ENCODE results near the gene METTL25.

METTL25 gene

DNA sequence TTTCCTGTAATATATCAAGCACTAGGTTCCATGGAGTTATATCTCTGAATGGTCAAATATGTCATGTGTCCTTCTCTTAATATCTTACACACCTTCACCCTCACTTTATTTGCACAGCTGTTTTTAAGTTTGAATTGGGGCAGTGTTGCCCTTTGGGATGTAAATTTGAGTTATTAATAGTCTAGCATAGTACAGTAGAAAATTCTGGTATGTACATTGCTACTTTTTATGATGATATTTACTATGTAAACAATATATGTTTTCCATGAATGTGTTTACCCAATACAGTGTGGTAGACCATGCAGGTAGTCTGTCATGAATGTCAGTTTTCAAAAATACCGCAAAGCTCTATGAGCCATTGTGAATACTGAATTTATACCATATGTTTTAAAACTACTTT, 50.5 kb downstream of the METTL25 start:
- no peak for DNase-seq

DNA sequence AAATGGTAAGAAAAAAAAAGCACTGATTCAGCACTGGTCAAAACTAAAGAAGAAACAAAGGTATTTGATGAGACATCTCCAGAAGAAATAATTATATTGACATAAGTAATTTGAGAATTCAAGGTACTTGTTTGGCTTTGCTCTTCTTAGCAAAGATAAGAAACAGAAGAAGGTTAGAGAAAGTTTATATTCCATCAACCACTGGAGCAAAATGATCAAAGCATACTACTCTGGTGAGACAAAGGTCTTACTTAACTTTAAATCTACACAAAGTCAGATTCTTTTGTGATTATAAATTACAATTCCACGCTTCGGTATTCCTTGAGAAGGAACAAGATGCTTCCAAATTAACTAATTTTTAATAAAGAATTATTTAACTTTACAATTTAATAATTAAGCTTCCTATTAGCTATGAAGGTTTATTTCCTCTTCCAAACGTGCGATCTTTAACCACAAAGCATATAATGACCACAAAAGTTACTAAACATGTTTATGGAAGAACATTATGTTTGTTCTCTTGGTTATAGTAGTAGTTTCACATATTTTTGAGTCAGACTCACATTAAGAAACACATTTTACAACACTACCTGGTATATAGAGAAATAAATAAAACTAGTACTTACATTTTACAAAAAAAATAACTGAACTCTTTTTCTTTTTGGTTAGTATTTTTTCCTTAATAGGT, 53.4 kb downstream of the METTL25 start:
- no peak for DNase-seq

DNA sequence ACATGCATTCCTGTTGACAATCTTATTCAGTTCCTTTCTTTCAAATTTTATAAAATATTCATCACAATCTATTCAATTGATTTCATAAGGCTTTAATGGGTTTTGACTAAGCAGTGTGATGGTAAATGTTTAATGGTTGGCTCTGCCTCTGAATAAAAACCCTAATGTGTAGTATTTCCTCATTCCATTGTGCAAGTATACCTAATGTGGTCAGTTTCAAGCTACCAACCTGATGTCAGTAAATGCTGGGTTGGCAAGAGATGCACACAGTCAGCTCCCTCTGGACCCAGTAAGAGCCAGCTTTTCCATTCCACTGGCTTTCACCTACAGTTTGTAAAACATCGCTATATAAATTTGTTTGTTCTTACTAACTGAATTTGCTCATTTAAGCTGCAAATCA, 53.9 kb downstream of the METTL25 start:
- DNase-seq: no peak

DNA sequence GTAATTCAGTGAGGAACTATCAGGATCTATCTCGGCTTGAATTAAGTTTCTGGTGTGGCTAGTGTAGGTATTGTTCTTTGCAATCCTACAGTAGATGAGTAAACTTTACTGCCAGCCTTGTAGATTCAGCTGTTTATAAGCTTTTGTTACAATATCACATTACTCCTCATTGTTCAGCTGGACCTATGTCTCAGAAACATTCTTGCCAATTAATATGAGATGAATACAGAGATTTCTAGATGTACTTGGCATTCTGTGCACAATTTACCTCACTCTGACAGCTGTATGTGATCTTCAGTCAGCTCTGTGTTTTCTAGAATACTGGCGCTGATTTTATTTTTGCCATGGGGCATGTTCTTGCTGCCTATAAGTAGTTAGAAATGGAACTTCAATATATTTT, 55.7 kb downstream of the METTL25 start:
- no peak for DNase-seq

DNA sequence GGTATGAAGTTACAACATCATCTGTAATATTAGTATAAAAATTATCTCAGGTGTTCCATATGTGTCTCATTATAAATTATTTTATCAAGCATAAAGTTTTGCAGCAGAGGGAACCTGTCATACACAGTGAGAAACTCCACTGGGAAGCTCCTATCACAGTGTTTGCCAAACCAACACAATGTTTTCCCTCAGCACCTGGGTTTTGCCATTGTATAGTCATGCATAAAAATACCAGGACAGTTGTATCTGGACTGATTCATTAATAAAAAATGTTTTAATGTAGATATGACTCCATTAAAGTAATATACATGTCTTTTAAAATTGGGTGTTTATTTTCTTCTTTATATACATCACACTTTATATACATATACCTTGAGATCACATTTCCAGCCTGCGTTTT, 56.6 kb downstream of the METTL25 start:
- DNase-seq: no peak

DNA sequence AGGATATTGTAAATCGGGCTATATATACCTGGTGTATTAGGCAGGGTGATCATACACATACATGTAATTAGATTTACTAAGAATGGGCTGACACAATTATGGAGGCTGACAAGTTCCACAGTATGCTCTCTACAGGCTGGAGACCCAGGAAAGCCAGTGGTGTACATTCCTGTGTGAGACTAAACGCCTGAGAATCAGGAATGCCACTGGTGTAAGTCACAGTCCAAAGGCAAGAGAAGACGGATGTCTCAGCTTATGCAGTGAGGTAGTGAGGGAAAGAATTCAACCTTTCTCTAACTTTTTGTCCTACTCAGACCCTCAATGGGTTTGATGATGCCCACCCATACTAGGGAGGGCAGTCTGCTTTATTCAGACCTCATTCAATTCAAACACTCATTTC, 57.1 kb downstream of the METTL25 start:
- DNase-seq: no peak

DNA sequence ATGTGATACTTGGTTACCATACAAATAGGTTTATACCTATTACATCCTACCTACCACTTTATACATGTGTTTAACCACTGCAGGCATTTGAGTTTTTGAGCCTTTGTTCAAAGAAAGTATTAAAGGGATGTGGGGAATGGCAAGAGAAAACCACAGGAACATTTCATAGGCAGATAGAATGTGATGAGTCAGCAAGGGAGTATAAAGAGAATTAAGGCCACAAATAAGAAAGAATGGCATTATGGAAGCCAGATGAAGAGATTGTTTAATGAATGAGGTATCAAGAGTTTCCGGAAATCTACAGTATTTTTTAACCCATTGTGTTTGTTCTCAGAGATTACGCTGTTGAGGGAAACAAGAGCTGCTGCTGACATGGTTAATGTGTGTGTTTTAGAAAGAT, 66.9 kb downstream of the METTL25 start:
- no peak for DNase-seq

DNA sequence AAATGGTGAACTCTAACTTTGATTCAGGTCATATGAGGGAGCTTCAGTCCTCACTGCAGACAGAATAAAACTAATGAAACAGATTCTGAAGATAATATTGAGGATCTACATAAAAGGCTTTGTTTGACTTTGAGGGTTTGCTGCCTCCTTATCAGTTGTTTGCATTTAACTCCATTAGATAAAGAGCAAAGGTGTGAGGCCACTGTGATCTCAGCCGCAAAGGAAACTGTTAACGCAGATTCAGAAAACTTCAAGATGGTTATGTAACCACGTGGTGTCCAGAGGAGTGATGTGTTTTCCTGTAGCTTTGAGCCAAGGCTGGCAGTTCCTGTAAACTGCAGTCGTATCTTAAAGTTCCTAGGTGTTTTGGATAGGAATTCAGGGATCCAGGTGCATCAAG, 67.8 kb downstream of the METTL25 start:
- DNase-seq: peak; percentile 1

DNA sequence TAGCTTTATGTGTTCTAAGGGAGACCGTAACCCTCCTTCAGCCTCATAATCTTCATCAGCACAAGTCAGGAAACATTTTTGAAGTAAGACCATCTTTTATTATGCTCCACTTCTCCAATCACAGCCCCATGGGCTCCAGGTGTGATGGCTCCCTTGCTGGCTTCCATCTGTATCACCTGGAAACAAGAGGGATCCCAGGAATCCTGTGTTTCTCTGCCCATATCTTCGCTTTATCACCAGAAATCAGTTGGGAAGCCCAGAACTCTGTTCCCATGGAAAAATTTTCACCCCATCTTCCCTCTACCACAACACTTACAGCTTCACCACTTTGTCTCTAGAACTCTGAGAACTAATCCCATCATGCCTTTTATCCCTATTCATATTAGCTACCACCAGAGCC, 68.3 kb downstream of the METTL25 start:
- DNase-seq: no peak

DNA sequence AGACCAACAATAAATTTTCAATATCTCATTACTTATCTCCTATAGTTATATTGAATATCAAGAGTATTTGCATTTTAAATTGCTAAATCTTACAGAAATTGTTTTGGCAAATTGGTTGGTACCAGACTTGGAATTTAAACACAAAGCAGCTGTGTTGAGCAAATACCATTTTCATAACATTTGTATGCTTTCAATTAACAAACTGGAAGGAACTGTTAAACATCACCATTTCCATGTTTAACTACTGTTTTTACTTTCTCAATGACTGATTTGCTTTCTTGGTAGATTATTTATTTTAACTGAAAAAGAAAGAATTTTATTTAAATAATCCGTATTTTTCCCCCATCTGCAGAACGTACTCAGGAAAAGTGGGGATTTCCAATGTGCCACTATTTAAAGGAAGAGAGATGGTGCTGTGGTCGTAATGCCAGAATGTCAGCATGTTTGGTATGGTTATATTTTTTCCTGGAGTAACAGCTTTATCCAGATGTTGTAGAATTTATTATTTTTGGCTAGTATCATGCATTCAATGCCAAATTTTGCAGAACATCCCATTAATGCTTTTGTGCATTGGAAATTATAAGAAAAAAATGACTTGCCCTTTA, 72.3 kb downstream of the METTL25 start:
- no peak for DNase-seq

DNA sequence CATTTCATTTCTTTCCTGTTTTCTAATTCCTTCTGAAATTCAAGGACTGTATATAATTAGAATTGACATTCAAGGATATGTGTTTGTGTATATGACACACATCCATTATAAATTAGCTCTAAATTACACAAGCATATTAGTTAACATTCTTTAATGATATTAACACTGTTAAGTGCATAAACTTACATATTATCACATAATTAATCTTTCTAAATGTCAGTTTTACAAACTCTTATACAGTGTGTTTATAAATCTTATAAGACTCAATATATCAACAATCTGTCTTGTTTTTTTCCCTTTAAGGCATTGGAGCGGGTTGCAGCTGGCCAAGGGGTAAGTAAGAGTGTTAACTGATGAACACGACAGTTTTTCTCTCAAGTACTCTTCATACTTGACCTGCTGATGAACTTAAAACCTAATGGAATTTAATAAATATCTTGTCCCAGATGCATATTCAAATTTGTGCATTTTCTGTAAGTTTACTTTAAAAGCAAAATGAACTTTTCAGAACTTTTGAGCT, 76.1 kb downstream of the METTL25 start:
- no peak for DNase-seq

DNA sequence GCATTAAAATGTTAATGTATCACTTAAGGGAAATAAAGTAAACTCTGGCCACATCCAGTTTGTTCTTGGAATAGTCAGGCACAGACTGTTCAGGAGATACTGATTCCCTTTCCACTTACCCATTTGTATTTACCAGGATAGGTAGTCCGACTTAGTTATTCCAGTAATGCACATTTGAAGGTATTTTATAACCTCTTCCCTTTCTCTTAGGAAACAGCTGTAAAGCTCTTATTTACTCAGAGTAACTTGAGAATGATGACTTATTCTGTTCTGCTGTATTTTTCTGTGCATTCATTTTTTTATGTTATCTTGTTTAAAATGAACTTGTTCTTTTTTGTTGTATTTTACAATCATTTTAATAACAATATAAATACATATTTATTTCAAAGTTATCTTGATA, 78.0 kb downstream of the METTL25 start:
- no peak for DNase-seq

DNA sequence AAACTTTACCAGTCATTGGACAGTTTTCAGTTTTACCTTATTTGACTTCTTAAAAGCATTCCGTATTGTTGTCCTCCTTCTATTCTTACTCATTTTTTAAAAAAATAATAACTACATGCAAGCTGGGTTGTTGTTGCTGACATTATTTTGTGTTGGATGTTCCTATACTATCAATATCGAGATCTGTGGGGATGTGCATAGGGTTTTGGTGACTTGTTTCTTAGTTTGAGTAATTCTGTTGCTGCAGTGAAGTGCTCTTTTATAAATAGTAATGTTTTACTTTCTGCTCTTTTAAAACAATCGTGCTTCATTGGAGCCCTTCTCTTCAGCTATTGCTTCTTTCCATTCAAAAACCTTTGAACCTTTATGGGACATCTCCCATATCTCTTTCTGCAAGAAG, 79.4 kb downstream of the METTL25 start:
- no peak for DNase-seq

DNA sequence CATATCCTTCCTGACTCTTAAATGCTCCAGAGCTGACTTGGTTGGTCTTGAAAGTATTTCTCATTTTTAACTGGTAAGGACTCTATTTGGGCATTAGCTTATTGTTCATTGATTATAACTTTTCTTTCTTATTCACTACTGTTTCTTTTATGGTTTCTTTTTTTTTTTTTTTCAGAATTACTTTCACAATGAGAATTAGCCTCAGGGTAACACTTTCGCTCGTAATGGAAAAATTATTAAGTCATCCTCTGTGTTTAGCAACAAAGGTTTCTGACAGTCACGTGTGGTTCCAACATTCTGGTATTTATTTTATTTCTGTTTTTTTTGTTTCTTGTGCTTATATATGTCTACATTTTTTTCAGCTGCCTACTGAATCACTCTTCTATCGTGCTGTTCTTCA, 80.0 kb downstream of the METTL25 start:
- no peak for DNase-seq

DNA sequence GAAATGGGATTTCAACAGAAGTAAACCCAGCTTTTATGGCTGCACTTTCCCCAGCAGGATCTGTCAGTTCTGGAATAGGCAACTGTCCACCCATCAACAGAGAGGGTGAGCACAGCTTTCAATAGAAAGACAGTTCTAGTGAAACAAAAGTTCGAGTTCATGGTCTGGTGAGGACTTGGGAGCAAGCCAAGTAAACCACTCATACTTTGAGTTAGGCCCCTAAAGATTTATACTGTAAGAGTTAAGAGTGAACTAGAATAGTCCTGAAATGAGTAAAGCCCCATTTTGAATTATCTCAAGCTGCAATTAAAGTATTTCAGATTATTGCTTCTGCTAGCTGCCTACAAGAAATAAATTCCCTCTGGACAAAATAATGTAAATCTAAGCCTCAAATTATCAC, 82.6 kb downstream of the METTL25 start:
- DNase-seq: no peak

DNA sequence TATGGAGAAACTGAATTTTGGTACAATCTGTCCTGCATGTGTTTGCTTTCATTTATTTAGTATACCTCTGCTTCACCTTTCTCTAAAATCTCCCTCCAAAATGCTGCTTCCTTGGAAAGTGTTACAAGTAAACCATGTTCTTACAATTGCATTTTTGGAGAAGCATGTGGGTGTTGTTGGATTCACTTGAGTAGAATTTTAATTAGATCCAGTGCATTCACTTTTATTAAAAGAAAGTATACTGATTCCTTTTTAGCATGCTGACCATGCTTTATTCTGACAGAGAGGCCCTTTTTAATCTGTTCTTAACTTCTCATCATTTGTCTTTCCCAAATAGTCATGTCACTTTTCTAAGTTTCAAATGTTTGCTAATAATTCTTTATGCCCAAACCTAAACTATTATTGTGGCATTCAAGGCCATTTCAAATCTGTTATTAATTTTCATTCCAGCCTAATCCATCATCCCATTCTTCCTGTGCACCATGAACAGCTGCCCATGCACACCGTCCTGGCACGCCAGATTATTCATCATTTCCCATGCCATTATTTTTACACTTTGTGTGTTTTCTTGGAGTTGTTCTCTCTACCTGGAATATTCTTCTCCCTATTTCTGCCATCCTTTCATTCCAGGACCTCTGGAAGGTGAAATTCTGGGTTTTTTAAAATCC, 90.7 kb downstream of the METTL25 start:
- DNase-seq: no peak

DNA sequence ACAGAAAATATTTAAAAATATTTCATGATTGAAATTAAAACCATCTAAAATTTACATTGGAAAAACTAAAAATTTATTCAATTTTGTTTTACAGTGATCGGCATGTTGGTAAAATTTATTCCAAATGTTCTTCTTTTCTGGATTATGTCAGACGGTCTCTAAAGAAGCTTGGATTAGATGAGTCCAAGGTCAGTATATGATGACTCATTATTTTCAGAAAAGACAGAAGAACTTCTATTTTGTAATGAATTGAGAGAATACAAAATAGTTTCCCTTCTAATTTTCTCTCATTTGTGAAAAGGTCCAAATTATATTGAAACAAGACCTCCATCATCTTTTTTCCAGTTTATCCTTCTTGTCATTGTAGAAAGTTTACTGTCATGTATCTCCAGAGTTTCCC, 98.3 kb downstream of the METTL25 start:
- DNase-seq: no peak

DNA sequence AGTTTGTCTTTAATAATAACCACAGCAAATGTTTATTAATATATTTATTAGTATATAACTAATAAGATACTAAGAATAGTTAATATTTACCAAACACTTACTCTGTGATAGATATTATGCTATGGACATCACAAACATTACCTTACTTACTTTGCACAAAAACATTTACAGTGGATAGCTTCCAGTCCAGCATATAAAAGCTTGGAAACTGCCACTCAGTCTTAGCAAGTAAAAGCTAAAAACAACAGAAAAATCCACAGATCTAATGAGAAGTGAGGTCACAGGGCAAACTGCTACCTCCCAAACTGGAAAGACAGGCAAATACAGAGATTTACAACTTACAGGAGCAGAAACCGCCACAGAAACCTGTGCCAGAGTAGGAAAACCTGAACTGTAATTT, 99.8 kb downstream of the METTL25 start:
- DNase-seq: no peak

DNA sequence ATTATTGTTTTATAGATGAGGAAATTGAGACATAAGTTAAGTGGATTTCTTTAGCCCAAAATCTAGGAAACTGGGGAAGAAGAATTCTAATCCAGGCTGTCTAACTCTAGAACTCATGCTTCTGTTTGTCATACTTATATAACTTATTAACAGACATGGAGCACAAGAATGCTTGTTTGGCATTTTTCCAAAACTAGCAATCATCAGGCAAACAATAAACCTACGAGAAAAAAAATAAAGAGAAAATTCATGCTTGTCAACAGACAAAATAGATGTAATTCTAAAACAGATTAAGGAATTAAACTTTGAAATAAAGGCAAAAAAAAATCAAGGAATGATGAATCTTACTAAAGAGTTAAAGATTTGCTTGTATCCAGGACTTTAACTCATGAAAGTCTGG, 103.1 kb downstream of the METTL25 start:
- DNase-seq: no peak

DNA sequence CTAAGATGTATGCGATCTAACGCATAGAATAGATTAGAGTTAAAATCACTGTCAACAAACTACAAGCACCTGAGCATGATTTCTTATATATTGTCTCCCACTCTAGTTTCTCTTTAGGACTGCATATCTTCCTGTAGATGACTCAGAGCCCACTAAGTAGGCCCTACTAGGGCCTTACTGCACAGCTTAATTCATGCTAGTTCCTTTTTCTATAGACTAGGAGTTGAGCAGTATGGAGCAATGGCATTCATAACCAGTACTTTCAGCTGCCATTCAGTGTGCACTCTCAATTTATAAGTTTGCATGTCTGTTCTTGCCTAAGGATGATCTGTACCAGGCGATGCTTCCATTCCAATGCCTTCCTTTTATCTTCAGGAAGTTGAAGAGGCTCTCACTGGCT, 103.5 kb downstream of the METTL25 start:
- DNase-seq: no peak

DNA sequence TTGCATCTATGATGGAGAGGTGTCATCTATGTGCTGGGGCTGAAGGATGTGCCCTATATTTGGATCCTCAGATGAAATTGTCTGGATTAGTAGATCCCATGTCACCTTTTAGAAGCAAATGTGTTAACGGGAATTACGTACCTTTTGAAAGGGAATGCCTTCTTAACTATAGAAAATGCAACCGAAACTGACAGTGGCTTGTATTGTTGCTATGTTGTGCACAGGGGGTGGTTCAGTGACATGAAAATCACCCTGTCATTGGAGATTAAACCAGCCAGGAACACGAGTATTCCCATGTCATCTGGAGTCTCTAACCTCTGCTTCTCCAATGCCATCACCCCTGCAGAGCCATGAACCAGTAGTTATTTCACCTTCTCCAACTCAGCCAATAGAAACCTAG, 110.2 kb downstream of the METTL25 start:
- no peak for DNase-seq

DNA sequence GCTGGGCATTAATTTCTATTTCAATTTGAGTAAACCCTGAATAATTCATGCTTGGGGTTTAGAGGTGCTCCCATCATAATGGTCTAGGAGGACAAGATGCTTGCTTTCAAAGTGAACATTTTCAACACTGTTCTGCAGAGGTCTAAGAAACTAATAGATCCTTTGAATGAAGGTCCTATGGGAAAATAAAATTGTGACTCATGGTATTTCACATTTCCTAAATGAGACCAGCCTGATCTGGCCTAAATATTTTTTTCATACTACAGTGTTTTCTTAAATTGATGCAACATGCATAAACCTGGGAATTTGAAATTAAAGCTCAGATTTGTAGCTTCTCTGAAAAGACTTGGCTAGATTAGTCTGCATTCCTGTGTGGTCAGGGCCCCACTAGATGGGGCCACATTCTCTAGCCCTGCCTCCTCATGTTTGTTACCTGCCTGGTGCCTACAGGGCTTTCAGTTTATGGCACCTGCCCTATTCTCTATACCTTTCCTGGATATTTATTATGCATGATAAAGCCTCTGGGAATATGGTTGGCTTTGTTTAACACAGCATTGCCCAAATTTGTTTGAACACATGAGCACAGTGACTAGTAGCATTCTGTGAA, 112.7 kb downstream of the METTL25 start:
- DNase-seq: no peak

DNA sequence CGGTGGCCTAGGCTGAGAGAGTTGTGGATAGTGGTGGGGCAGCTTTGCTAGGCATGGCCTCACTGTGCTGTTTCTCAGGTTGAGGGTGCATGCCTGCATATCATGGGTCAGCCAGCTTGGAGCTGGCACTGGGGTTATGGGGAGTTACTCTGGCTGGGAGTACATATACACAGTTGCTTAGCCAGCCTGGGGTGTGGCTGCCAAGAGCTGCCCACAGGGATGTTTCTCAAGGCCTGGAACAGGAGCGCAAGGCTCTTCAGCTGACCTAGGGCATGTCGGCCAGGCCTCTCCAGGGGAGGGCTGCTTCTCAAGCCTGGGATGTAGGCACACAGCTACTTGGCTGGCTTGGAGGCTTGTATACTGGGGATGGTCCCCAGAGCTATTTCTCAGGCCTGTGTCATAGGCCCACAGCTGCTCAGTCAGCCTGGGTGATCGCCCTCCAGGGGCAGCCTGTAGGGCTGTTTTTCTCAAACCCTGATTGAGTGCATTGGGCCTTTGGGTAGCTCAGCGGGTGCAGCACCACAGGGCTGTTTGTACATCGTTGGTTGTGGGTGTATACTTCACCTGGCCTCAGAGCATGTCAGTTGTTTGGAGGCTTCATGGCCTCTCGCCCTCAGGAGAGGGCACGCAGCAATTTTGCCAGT, 114.9 kb downstream of the METTL25 start:
- no peak for DNase-seq

Data from central memory CD4-positive, alpha-beta T cell (primary cell).